Trophoblast cell (in vitro differentiated cells and primary cell): ENCODE data around the gene TBCD.

Experiments used
- DNase-seq, 2 donors: peaks; one replicate each; pipeline ENCODE4 v3.0.0-alpha.2; 2016
- H2AFZ ChIP-seq: 2 replicates; pipeline ENCODE4 v1.6.1; 2013; ENCODE audit warnings: low read length, moderate library complexity, mild to moderate bottlenecking; ENCODE audit not compliant: insufficient read depth, poor library complexity
- H2AK5ac ChIP-seq: 2 replicates; pipeline ENCODE4 v1.6.1; 2013; ENCODE audit warnings: mild to moderate bottlenecking, low read length
- H2BK120ac ChIP-seq: 2 replicates; pipeline ENCODE4 v1.6.1; 2013; ENCODE audit warnings: low read length, mild to moderate bottlenecking, moderate library complexity; ENCODE audit not compliant: insufficient read depth, poor library complexity
- H2BK12ac ChIP-seq: 2 replicates; pipeline ENCODE4 v1.6.1; 2013; ENCODE audit warnings: mild to moderate bottlenecking, low read length, moderate library complexity
- H2BK5ac ChIP-seq: 2 replicates; pipeline ENCODE4 v1.6.1; 2013; ENCODE audit warnings: low read length, low read depth, moderate library complexity, mild to moderate bottlenecking; ENCODE audit not compliant: poor library complexity
- H3K14ac ChIP-seq: 2 replicates; pipeline ENCODE4 v1.6.1; 2013; ENCODE audit warnings: mild to moderate bottlenecking, low read length
- H3K18ac ChIP-seq: 2 replicates; pipeline ENCODE4 v1.6.1; 2013; ENCODE audit warnings: mild to moderate bottlenecking, low read length
- H3K23ac ChIP-seq: 2 replicates; pipeline ENCODE4 v1.6.1; 2013; ENCODE audit warnings: low read length
- H3K27ac ChIP-seq: 2 replicates; pipeline ENCODE4 v1.5.1; 2013; ENCODE audit warnings: low read depth, mild to moderate bottlenecking, inconsistent platforms, low read length, moderate library complexity
- H3K27me3 ChIP-seq: 2 replicates; pipeline ENCODE4 v1.6.1; 2013; ENCODE audit warnings: inconsistent platforms, mild to moderate bottlenecking, low read length, moderate library complexity; ENCODE audit not compliant: insufficient read depth
- H3K36me3 ChIP-seq, 2 experiments: 1 replicate in 1 of 2; 2 replicates in 1 of 2; pipeline ENCODE4 v1.6.1; 2013; ENCODE audit warnings: low read length in 2 of 2, mild to moderate bottlenecking in 2 of 2, moderate library complexity in 1 of 2; ENCODE audit not compliant: insufficient read depth in 2 of 2, control insufficient read depth in 1 of 2
- H3K4ac ChIP-seq: 2 replicates; pipeline ENCODE4 v1.6.1; 2013; ENCODE audit warnings: low read depth, mild to moderate bottlenecking, low read length, moderate library complexity
- H3K4me1 ChIP-seq, 2 experiments: 1 replicate in 1 of 2; 2 replicates in 1 of 2; pipeline ENCODE4 v1.6.1; 2013; ENCODE audit warnings: low read length in 2 of 2, mild to moderate bottlenecking in 2 of 2, moderate library complexity in 1 of 2; ENCODE audit not compliant: insufficient read depth in 2 of 2, control insufficient read depth in 1 of 2
- H3K4me2 ChIP-seq: 2 replicates; pipeline ENCODE4 v1.6.1; 2013; ENCODE audit warnings: inconsistent platforms, mild to moderate bottlenecking, low read length, moderate library complexity
- H3K4me3 ChIP-seq: 2 replicates; pipeline ENCODE4 v1.5.1; 2013; ENCODE audit warnings: mild to moderate bottlenecking, low read depth, low read length, inconsistent platforms
- H3K79me1 ChIP-seq: one replicate; pipeline ENCODE4 v1.6.1; 2013; ENCODE audit warnings: low read length
- H3K79me2 ChIP-seq: 2 replicates; pipeline ENCODE4 v1.6.1; 2013; ENCODE audit warnings: low read length, mild to moderate bottlenecking; ENCODE audit not compliant: control insufficient read depth, insufficient read depth, poor library complexity
- H3K9ac ChIP-seq: 2 replicates; pipeline ENCODE4 v1.6.1; 2013; ENCODE audit warnings: mild to moderate bottlenecking, low read length
- H3K9me3 ChIP-seq: 2 replicates; pipeline ENCODE4 v1.6.1; 2013; ENCODE audit warnings: low read depth, mild to moderate bottlenecking, control low read depth, inconsistent platforms, low read length; ENCODE audit not compliant: insufficient read depth
- H4K12ac ChIP-seq: 2 replicates; pipeline ENCODE4 v1.6.1; 2013; ENCODE audit warnings: low read depth, mild to moderate bottlenecking, low read length, moderate library complexity
- H4K8ac ChIP-seq: 2 replicates; pipeline ENCODE4 v1.6.1; 2013; ENCODE audit warnings: low read depth, mild to moderate bottlenecking, low read length, moderate library complexity
- H4K91ac ChIP-seq: one replicate; pipeline ENCODE4 v1.6.1; 2013; ENCODE audit warnings: low read depth, mild to moderate bottlenecking, low read length, moderate library complexity
- WGBS: extraction: QIAGEN DNeasy Blood & Tissue Kit; methylation state at CpG from one replicate; pipeline ENCODE4 v1.1.7; 2013; ENCODE audit warnings: missing lambda C conversion rate; ENCODE audit not compliant: insufficient read length, insufficient coverage; ENCODE audit errors: extremely low coverage; 5-methylcytosine and 5-hydroxymethylcytosine counted together

The TBCD gene

GRCh38 chr17:82832881-82833475, 81.1 kb downstream of the TBCD start:
- no peak overlapping the region for H2AFZ ChIP-seq
- H3K23ac ChIP-seq, result no peak overlapping the region
- H4K12ac ChIP-seq, result no peak overlapping the region
- no peak overlapping the region for H2BK12ac ChIP-seq
- WGBS, result no CpG with 5 or more reads among the region's 20 CpGs
- H3K14ac ChIP-seq, result no peak overlapping the region
- H4K8ac ChIP-seq, result no peak overlapping the region
- H2BK120ac ChIP-seq, result no peak overlapping the region
- H3K9ac ChIP-seq, result no peak overlapping the region
- DNase-seq, result no peak
- H2BK5ac ChIP-seq, result no peak overlapping the region
- H3K79me1 ChIP-seq, result peaks cover 9% of the 10 kb centered on the region
- no peak overlapping the region for H3K4me3 ChIP-seq
- H3K27me3 ChIP-seq, result no peaks in the 10 kb centered on the region
- peaks cover 2% of the 10 kb centered on the region for H3K79me2 ChIP-seq
- peaks cover 12% of the 10 kb centered on the region for H3K9me3 ChIP-seq
- no peak overlapping the region for H2AK5ac ChIP-seq
- no peak overlapping the region for H3K18ac ChIP-seq
- H3K27ac ChIP-seq, result no peak overlapping the region
- H3K36me3 ChIP-seq, result peaks cover 32 to 35% of the 10 kb centered on the region in 2 experiments
- no peak overlapping the region for H3K4ac ChIP-seq
- H3K4me2 ChIP-seq, result no peak overlapping the region
- no peak overlapping the region for H4K91ac ChIP-seq
- H3K4me1 ChIP-seq, result peaks cover 17 to 18% of the 10 kb centered on the region in 2 experiments

GRCh38 chr17:82835122-82835521, 83.3 kb downstream of the TBCD start:
- no CpG with 5 or more reads among the region's 9 CpGs for WGBS
- Histone ChIP-seq H3K4me3 (no peak overlapping the region), H3K4me1 (peaks cover 25% of the 10 kb centered on the region in 2 experiments), H2BK120ac (no peak overlapping the region), H2BK5ac (peak overlapping the region; percentile 9), H4K12ac (no peak overlapping the region), H4K91ac (peak overlapping the region; percentile 53), H2AFZ (no peak overlapping the region), H3K79me1 (peaks cover 10% of the 10 kb centered on the region), H3K79me2 (peaks cover 2% of the 10 kb centered on the region), H3K18ac (no peak overlapping the region), H3K27me3 (no peaks in the 10 kb centered on the region), H3K27ac (no peak overlapping the region), H4K8ac (peak overlapping the region; percentile 13), H3K9me3 (peaks cover 1% of the 10 kb centered on the region), H2BK12ac (peak overlapping the region; percentile 53), H3K14ac (no peak overlapping the region), H2AK5ac (no peak overlapping the region), H3K4ac (no peak overlapping the region), H3K36me3 (peaks cover 22 to 29% of the 10 kb centered on the region in 2 experiments), H3K23ac (no peak overlapping the region), H3K4me2 (no peak overlapping the region), H3K9ac (no peak overlapping the region)
- DNase-seq, result no peak

- H4K12ac ChIP-seq, result no peak overlapping the region
- peaks cover 14 to 22% of the 10 kb centered on the region in 2 experiments for H3K36me3 ChIP-seq
- H3K27me3 ChIP-seq, result no peaks in the 10 kb centered on the region
- H3K4ac ChIP-seq, result peak overlapping the region; percentile 51
- peak overlapping the region; percentile 35 for H4K8ac ChIP-seq
- H2BK12ac ChIP-seq, result peak overlapping the region; percentile 15
- H2AK5ac ChIP-seq, result peak overlapping the region; percentile 71
- no peaks in the 10 kb centered on the region for H3K9me3 ChIP-seq
- peaks cover 31% of the 10 kb centered on the region in 2 experiments for H3K4me1 ChIP-seq
- H2BK120ac ChIP-seq, result peak overlapping the region; percentile 45
- no peak overlapping the region for H3K4me2 ChIP-seq
- no peak overlapping the region for H3K23ac ChIP-seq
- H3K14ac ChIP-seq, result peak overlapping the region; percentile 66
- H3K9ac ChIP-seq, result no peak overlapping the region
- H3K79me1 ChIP-seq, result peaks cover 16% of the 10 kb centered on the region
- H2AFZ ChIP-seq, result peak overlapping the region; percentile 32
- no CpG with 5 or more reads among the region's 28 CpGs for WGBS
- peak overlapping the region; percentile 7 for H3K27ac ChIP-seq
- H3K18ac ChIP-seq, result peak overlapping the region; percentile 52
- no peak overlapping the region for H3K4me3 ChIP-seq
- peak overlapping the region; percentile 69 for H4K91ac ChIP-seq
- peak overlapping the region; percentile 8 for H2BK5ac ChIP-seq
- peak; percentile 30 to 52 for DNase-seq
- H3K79me2 ChIP-seq, result peaks cover 2% of the 10 kb centered on the region
Measured at GRCh38 chr17:82835766-82836512, 84.1 kb downstream of the TBCD start.

- H3K79me2 ChIP-seq, result peaks cover 2% of the 10 kb centered on the region
- peak overlapping the region; percentile 18 for H2BK5ac ChIP-seq
- H3K27ac ChIP-seq, result no peak overlapping the region
- peaks cover 7 to 12% of the 10 kb centered on the region in 2 experiments for H3K36me3 ChIP-seq
- no peak overlapping the region for H3K4ac ChIP-seq
- no peak overlapping the region for H4K91ac ChIP-seq
- peak overlapping the region; percentile 17 for H3K14ac ChIP-seq
- H3K4me3 ChIP-seq, result no peak overlapping the region
- no peak overlapping the region for H4K12ac ChIP-seq
- no peaks in the 10 kb centered on the region for H3K27me3 ChIP-seq
- no peaks in the 10 kb centered on the region for H3K9me3 ChIP-seq
- H4K8ac ChIP-seq, result no peak overlapping the region
- no peak overlapping the region for H2AK5ac ChIP-seq
- H2AFZ ChIP-seq, result no peak overlapping the region
- no peak overlapping the region for H3K18ac ChIP-seq
- DNase-seq, result peak in 1 of 2 donors; percentile 36
- H3K9ac ChIP-seq, result no peak overlapping the region
- H2BK12ac ChIP-seq, result peak overlapping the region; percentile 56
- peaks cover 16% of the 10 kb centered on the region for H3K79me1 ChIP-seq
- no peak overlapping the region for H3K23ac ChIP-seq
- no peak overlapping the region for H3K4me2 ChIP-seq
- WGBS, result no CpG with 5 or more reads among the region's 12 CpGs
- H2BK120ac ChIP-seq, result peak overlapping the region; percentile 25
- peaks cover 31% of the 10 kb centered on the region in 2 experiments for H3K4me1 ChIP-seq
Measured at GRCh38 chr17:82836823-82837357, 85.0 kb downstream of the TBCD start.
